HEK293T (cell line): ENCODE data around the gene CACNA1E.

Experiments
- ELF4 ChIP-seq: fragments of 450-650 bp; IDR thresholded peaks from 2 replicates; pipeline ENCODE4 v1.6.1; 2017; ENCODE audit warnings: antibody characterized with exemption
- FOXA1 ChIP-seq: fragments of 450-650 bp; IDR thresholded peaks from 2 replicates; pipeline ENCODE4 v1.6.1; 2016; ENCODE audit warnings: mild to moderate bottlenecking
- NFRKB ChIP-seq: fragments of 450-650 bp; IDR thresholded peaks from 2 replicates; pipeline ENCODE4 v1.6.1; 2016; ENCODE audit warnings: mild to moderate bottlenecking, moderate library complexity

DNA sequence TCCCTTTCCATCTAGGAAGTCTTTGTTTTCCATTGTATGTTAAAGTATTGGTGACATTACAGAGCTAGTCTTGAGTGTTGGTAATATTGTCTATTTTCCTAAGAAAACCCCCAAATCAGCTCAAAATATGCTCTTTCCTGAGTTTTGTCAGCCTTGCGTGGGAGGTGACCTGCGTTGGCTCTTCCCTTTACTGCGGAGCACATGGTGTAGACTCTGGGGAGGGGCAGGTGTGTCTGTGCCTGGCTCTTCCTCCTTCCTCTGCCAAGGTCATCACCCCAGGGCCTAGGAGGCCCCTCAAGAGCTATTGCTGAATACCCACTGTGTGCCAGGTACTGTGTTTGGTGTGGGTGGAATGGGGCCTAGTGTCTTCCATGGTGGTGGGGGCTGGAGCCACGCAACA lies 33.4 kb downstream of the CACNA1E start:
- TF ChIP-seq FOXA1: no peak
- TF ChIP-seq ELF4: no peak
- no peak for TF ChIP-seq NFRKB
